MCF 10A (cell line): Measurements from ENCODE around the gene CSMD2. TPM values are rescaled to one million over a fixed set of nuclear protein-coding genes. Genes with fewer than 3 reads are reported as not detected.

Experiments used
- BruUV-seq: library from RNA; stranded (reverse); fragments of 400-500 nt; replicated peaks from 2 replicates; lab custom pipeline; 2021; lab: Mats Ljungman, UMichigan
- CTCF ChIA-PET: fragments of 300-600 bp; sonication (Branson Sonifier 250); formaldehyde crosslinking; extraction: SDS; loops from one replicate; lab custom pipeline; 2021; ENCODE audit warnings: antibody characterized with exemption, inconsistent platforms; lab: Yijun Ruan, JAX
- POLR2A ChIA-PET: fragments of 300-600, 350-650 bp; sonication (Branson Sonifier 250); formaldehyde crosslinking; extraction: SDS; loops from one replicate; lab custom pipeline; 2020; ENCODE audit warnings: antibody characterized with exemption, inconsistent platforms; lab: Yijun Ruan, JAX
- DNase-seq: peaks from one replicate; pipeline ENCODE4 v3.0.0-alpha.2; 2018; ENCODE audit not compliant: unreplicated experiment
- H3K27ac Mint-ChIP-seq: one replicate; pipeline ENCODE4 v1.8.0; 2022; ENCODE audit warnings: mild to moderate bottlenecking, low read depth, mixed read lengths; ENCODE audit not compliant: unreplicated experiment
- H3K27me3 Mint-ChIP-seq: one replicate; pipeline ENCODE4 v1.8.0; 2022; ENCODE audit warnings: mixed read lengths; ENCODE audit not compliant: insufficient read depth, unreplicated experiment
- H3K36me3 Mint-ChIP-seq: one replicate; pipeline ENCODE4 v1.8.0; 2022; ENCODE audit warnings: mild to moderate bottlenecking, moderate library complexity, mixed read lengths; ENCODE audit not compliant: insufficient read depth, unreplicated experiment
- H3K4me1 Mint-ChIP-seq: one replicate; pipeline ENCODE4 v1.8.0; 2022; ENCODE audit warnings: mixed read lengths; ENCODE audit not compliant: insufficient read depth, unreplicated experiment
- H3K4me3 Mint-ChIP-seq: one replicate; pipeline ENCODE4 v1.8.0; 2022; ENCODE audit warnings: mild to moderate bottlenecking, moderate library complexity, mixed read lengths; ENCODE audit not compliant: unreplicated experiment
- H3K9me3 Mint-ChIP-seq: one replicate; pipeline ENCODE4 v1.8.0; 2022; ENCODE audit warnings: mixed read lengths; ENCODE audit not compliant: unreplicated experiment
- CTCF ChIP-seq: fragments of 200-600 bp; IDR thresholded peaks from one replicate; pipeline ENCODE4 v1.8.0; 2022; ENCODE audit warnings: antibody characterized with exemption, mild to moderate bottlenecking; ENCODE audit not compliant: unreplicated experiment
- intact Hi-C: fragments of 100-400 bp; cut with micrococcal nuclease; formaldehyde crosslinking; loops from 2 replicates; pipeline ENCODE4 v1.14.1; 2022
- total RNA-seq: library from RNA; stranded (reverse); gene quantifications from 2 replicates; pipeline ENCODE4 v1.2.3, GENCODE V29; 2022

The CSMD2 gene
- total RNA-seq, 1 experiment from 2014 or later = not detected

- H3K36me3 Mint-ChIP-seq = no peaks in the 10 kb centered on the region
- no peak for DNase-seq
- TF ChIP-seq CTCF = no peak
- no peaks in the 10 kb centered on the region for H3K4me1 Mint-ChIP-seq
- intact Hi-C loops = no loop called here
- ChIA-PET POLR2A (no interaction called here), CTCF (interaction anchor here (0.6 kb wide), 1 partner anchor 387 kb away, joined by 3 read pairs; no protein-coding TSS in a partner anchor)
- no TSS peak for BruUV-seq
- H3K27ac Mint-ChIP-seq = no peak overlapping the region
- H3K27me3 Mint-ChIP-seq = no peaks in the 10 kb centered on the region
- H3K9me3 Mint-ChIP-seq = peaks cover 18% of the 10 kb centered on the region
- no peak overlapping the region for H3K4me3 Mint-ChIP-seq
Observed at GRCh38 chr1:34073028-34073695, 91.9 kb downstream of the CSMD2 start.

- POLR2A ChIA-PET = no interaction called here
- H3K4me3 Mint-ChIP-seq = no peak overlapping the region
- H3K27ac Mint-ChIP-seq = no peak overlapping the region
- DNase-seq = no peak
- H3K9me3 Mint-ChIP-seq = peaks cover 12% of the 10 kb centered on the region
- no peaks in the 10 kb centered on the region for H3K36me3 Mint-ChIP-seq
- CTCF ChIA-PET = interaction anchor here (0.9 kb wide), 2 partner anchors 18 to 331 kb away, joined by 3 read pairs; no protein-coding TSS in a partner anchor
- H3K27me3 Mint-ChIP-seq = no peaks in the 10 kb centered on the region
- BruUV-seq = no TSS peak
- TF ChIP-seq CTCF = no peak
- no peaks in the 10 kb centered on the region for H3K4me1 Mint-ChIP-seq
- intact Hi-C loops = no loop called here
Observed at GRCh38 chr1:34070201-34070836, 94.7 kb downstream of the CSMD2 start.

- intact Hi-C loops = no loop called here
- no TSS peak for BruUV-seq
- no peaks in the 10 kb centered on the region for H3K4me1 Mint-ChIP-seq
- ChIA-PET CTCF (no interaction called here), POLR2A (no interaction called here)
- no peak overlapping the region for H3K27ac Mint-ChIP-seq
- H3K9me3 Mint-ChIP-seq = peaks cover 22% of the 10 kb centered on the region
- H3K36me3 Mint-ChIP-seq = no peaks in the 10 kb centered on the region
- no peak for TF ChIP-seq CTCF
- no peaks in the 10 kb centered on the region for H3K27me3 Mint-ChIP-seq
- no peak overlapping the region for H3K4me3 Mint-ChIP-seq
- DNase-seq = no peak
Observed at GRCh38 chr1:34066981-34067603, 97.9 kb downstream of the CSMD2 start.

- POLR2A ChIA-PET = no interaction called here
- TF ChIP-seq CTCF = no peak
- Mint-ChIP-seq H3K27me3 (no peaks in the 10 kb centered on the region), H3K4me1 (no peaks in the 10 kb centered on the region), H3K27ac (no peak overlapping the region), H3K36me3 (no peaks in the 10 kb centered on the region), H3K4me3 (no peak overlapping the region), H3K9me3 (peaks cover 25% of the 10 kb centered on the region)
- no peak for DNase-seq
- CTCF ChIA-PET = no interaction called here
- intact Hi-C loops = no loop called here
- BruUV-seq = no TSS peak
Observed at GRCh38 chr1:34066166-34066565, 98.9 kb downstream of the CSMD2 start.
